ENCODE results near the gene MYH13.

The MYH13 gene

DNA sequence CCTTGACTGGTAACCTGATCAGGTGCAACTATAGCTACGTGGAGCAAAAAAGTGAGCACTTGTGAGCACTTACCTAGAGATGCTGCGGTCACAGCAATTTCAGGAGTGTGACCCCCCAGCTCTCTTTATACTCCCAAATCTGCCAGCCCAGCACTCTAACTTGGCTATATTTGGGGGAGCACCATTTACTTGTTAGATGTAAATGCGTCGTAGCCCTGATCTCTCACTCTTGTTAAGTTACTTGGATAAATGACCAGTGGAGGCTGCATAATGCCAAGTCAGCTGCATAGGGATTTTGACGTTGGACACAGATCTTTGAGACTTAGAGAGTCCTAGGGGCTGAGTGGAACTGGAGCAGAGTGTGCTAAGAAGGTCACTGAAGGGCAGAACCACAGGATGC lies at the start of gene MYH13:
TSS of gene MYH13 (minus strand) at position 101 of the 400 bp plus-strand sequence. CDS start 8,476 bp downstream, outside the sequence.
- no peak for DNase-seq

DNA sequence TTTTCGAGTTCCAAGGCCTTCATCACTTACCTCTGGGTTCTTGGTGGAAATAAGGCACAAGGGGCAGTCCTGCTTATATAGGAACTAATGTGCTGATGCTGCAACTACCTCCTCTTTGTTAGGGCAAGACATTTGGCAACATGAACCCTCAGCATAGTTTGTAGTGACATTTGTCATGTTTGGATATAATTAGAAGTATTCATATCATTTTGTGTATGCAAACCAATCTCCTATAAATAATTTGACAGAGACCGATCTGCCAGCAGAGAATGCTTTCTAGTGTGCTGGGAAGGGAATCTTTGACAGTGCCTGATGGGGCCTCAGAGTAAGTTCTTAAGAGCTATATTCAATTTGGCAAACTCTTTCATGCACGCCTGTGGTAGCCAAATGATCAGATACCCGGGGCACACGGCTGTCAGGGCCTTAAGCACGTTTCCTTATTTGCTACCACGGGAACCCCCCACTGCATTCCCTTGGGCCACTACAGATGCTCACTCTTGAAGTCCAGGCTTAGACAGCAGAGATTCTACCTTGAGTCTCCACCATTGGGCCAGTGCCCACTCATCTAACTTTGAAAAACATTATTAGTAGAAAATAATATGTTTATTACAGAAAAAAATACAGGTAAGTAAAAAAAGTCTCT lies 49.2 kb upstream of the MYH13 start, which contains the start of gene MYH8:
TSS of gene MYH8 (minus strand) at position 51 of the 643 bp plus-strand sequence. CDS start 1,723 bp downstream, outside the sequence.
- DNase-seq, result no peak

DNA sequence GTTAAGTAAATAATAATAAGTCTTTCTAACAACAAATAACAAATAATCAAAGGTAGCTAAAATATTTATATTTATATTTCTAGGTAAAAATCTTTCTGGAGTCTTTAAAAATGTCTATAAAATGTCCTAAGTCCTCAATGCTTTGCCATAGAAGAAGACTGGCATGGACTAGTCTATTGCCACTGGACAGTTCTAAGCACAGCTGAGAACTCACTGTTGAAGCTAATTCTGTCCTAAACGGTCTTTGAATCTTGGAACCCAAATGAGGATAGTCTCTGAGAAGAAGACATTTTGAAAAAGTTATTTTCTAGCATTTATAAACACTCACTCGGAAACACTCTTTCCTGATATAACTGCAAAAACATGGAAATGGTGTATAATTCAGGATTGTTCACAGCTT lies 48.4 kb upstream of the MYH13 start:
- no peak for DNase-seq

DNA sequence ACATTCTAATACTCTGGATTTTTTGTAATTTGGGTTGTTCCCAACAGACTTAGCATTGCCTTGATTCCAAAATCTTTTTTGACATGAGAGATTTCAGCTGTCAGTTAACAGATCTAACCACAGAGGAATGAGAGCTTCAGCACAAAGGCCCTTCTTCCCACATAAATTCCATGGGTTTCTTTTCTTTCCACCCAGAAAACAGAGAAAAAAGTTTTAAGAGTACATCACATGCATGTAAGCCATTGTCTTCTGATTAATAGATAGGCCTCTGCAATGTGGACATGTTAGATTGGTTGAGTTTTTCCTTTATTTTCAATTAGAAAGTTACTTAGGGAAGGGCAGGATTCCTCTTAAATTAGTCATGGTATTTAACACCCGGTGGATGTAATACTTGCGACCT lies 48.0 kb upstream of the MYH13 start:
- no peak for DNase-seq

DNA sequence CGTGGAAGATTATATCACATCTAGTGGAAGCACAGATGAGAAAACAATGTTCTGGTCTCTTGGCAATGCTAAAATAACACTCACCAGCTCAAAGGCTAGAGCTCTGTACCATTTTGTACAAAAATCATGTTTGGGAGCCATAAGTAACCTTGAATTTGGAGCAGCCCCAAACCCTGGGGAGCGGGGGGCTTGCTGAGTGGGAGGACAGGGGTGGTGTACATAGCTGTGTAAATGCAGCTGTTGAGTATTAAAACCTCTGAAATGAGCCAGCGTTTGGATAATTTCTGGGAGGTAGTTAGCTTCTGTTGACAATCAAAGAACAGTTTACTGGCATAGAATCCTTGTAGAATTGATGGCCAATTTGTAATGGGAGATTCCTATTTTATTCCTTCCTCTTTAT lies 44.6 kb upstream of the MYH13 start:
- DNase-seq, result no peak

- DNase-seq, result no peak
Observed at GRCh38 chr17:10415161-10415560, 42.4 kb upstream of the MYH13 start.

DNA sequence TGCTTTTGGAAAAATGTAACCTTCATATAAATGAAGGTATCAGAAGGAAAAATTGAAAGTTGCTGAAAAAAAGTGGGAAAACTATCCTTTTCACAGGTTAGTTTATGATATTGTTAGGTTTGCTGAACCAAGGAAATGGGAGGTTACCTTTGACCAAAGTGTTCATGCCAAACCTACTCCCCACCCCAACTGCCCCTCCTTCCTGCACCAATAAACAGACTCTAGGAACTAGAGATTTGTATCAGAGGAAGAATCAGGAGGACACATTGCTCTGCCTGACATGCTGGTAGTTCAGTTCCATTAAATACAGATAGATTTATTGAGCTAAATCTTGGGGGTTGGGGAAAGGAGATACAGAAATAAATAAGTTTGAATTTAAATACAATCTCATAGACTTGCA lies 30.8 kb upstream of the MYH13 start:
- no peak for DNase-seq

GRCh38 chr17:10398352-10398751 lies 25.5 kb upstream of the MYH13 start:
- no peak for DNase-seq

- no peak for DNase-seq
Observed at GRCh38 chr17:10396524-10397163, 23.8 kb upstream of the MYH13 start.

DNA sequence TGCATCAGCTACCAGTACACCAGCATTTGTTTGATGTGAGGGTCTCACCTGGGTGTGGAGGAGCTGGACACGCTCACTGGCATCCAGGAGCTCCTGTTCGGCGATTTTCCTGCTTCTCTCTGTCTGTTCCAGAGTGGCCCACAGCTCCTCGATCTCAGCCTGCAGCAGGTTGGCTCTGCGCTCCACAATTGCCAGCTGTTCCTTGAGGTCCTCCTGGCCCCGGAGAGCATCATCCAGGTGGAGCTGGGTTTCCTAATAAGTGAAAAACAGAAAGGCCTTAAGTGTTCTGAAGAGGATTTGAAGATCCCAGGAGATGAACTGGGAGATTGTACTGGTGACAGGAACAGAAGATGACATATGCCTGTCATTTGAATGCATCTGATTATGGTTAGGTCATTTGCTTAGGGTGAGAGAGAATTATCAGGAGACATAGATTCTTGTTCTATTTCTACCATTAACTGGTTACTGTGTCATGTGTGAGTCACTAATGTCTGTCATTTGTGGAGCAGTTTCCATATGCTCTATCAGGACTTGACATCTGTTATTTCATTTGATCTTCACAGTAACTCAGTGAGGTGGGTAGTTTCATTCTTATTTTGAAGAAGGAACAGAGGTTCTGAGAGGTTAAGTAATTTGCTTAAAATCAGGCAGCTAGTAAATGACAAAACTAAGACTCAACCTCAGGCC lies 21.5 kb upstream of the MYH13 start:
- DNase-seq, result no peak

DNA sequence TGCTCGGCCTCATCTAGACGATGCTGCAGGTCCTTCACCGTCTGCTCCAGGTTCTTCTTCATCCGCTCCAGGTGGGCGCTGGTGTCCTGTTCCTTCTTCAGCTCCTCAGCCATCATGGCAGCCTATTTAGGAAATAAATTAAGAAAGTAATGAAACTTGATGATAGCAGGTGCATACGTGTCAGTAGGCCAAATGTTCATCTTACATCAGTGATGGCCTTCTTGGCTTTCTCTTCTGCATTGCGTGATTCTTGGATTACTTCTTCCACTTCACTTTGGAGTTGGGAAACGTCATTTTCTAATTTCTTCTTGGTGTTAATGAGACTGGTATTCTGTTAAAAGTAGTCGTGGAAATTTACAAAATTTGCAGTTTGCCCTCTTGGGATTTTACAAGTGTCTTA lies 20.1 kb upstream of the MYH13 start:
- no peak for DNase-seq

- DNase-seq, result no peak
Observed at GRCh38 chr17:10385871-10386270, 13.1 kb upstream of the MYH13 start.

GRCh38 chr17:10384175-10384574 lies 11.4 kb upstream of the MYH13 start:
- no peak for DNase-seq

GRCh38 chr17:10380631-10381408 lies 8.0 kb upstream of the MYH13 start:
- DNase-seq, result no peak

DNA sequence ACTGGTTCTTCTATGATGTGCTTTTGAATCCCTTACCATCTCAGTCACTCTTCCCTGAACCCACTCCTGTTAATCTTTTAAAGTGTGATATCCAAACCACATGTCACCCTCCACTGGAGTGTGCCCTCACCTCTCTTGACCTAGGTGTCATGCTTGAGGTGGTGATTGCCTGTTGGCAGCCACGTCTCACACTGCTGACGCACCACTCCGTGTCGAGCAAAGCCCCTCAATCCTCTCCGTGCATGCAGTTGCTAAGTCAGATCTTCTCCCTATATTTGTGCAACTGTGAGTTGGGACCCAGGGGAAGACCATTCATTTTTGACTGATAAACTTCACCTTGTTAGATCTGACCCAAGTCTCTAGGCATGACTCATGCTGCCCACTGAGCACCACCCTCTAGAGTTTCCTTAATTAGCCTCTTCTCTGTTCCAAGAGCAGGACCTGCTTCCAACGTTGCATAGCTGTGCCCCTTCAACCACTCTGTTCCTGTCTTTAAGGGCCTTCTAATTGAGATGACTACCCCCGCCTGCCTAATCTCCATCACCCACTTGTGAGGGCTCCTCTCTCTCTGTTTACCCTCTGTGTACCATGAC lies 2.7 kb downstream of the MYH13 start:
- no peak for DNase-seq

- no peak for DNase-seq
Observed at GRCh38 chr17:10369239-10369638, 3.6 kb downstream of the MYH13 start.

- no peak for DNase-seq
Observed at GRCh38 chr17:10368561-10368960, 4.2 kb downstream of the MYH13 start.

DNA sequence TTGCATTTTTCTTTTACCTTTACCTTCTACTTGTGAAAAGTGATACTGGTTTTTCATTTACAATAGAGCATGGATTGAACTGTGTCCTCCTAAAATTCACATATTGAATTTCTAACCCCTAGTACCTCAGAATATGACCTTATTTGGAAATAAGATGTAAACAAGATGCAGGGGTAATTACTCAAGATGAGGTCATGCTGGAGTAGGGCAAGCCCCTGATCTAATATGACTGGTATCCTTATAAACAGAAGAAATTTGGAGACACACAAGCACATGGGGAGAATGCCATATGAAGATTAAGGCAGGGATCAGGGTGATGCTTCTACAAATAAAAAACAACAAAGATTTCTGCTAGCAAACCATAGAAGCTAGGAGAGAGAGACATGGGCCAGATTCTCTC lies 12.2 kb downstream of the MYH13 start:
- DNase-seq, result no peak

DNA sequence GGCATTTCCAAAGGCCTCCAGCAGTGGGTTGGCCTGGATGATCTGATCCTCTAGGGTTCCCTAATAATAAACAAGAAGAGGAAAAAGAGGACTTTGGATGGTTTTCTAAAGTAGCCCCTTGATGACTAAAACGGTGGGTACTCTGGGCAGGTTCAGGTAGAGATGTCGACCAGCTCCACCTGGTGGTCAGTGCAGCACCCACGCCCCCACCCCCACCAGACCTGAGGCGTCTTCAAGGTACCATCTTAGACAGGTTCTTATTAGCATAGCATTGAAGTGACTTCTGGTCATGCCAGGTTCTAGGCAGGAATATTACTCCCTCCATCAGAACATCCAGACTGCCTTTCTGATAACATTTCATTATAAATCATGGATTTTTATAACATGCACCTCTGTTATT lies 15.0 kb downstream of the MYH13 start:
- no peak for DNase-seq

DNA sequence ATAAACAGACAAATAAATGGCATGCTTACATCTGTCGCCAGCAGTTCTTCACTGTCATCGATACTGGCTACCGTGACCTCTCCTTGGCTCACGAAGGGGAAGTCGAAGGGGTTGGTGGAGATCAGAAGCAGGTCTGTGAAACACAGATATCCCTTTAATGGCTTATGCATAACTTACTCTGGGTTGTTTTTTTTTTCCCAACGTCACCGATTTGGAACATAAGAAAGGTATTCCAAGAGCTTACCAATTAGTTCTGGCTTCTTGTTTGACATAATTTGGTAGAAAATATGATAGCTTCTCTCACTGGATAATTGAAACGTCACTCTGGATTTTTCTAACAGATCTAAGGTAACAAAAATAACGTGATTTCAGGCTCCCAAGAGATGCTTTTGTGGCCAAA lies 18.2 kb downstream of the MYH13 start:
- no peak for DNase-seq

DNA sequence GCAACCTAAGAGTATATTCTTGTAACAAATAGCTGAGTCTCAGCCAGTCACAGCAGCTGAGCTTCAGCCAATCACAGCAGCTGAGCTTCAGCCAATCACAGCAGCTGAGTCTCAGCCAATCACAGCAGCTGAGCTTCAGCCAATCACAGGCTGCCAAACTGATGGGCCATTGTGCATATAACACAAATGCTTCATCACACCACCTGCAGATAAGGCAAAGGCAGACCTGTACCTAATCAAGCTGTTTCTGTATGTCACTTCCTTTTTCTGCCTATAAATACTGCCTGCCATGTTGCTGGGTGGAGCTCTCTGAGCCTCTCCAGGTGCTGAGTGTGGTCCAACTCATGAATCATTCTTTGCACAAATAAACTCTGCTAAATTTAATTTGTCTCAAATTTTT lies 19.9 kb downstream of the MYH13 start:
- DNase-seq, result no peak

GRCh38 chr17:10349403-10349802 lies 23.4 kb downstream of the MYH13 start:
- no peak for DNase-seq

DNA sequence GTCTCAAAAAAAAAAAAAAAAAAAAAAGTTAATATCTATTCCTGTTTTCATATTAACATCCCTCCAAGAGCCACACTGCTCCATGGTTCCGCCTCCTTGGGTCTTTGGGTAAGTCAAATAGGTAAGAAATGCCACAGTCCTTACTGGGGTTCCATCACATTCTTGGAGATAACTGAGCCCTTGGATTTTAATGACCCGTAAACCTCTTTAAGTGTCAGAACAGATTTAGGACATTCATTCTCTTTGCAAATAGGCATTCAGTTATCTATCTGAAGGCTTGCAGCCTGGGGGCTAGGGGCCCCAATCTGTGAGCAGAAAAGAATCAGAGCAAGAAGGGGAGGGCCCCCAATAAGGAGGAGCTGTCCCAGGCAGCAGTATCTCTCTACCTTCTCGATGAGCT lies 28.0 kb downstream of the MYH13 start:
- no peak for DNase-seq
